ENCODE data around the gene GEMIN4. TPM values are rescaled to one million over a fixed set of nuclear protein-coding genes. Genes with fewer than 3 reads are reported as not detected.

Gene GEMIN4
- total RNA-seq, 1 donor from 2014 or later, result 30.5 TPM

DNA sequence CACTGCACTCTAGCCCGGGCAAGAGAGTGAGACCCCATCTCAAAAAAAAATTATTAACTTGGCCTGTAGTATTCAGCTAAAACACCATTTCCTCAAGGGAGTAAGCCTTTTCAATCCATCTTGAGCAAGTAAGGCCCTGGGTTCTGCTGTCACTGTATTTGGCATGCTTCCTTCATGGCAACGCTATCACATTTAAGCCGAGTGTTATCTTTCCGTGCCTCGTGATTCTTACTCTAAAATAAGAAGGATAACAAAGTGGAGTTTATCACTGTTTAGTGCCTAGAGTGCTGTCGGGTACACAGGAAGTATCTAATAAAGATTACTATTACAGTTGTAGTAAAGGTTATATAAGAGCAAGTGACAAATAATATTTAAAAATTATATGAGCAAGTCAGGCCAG lies 46.2 kb downstream of the GEMIN4 start:
- TF ChIP-seq, protein P1, sequence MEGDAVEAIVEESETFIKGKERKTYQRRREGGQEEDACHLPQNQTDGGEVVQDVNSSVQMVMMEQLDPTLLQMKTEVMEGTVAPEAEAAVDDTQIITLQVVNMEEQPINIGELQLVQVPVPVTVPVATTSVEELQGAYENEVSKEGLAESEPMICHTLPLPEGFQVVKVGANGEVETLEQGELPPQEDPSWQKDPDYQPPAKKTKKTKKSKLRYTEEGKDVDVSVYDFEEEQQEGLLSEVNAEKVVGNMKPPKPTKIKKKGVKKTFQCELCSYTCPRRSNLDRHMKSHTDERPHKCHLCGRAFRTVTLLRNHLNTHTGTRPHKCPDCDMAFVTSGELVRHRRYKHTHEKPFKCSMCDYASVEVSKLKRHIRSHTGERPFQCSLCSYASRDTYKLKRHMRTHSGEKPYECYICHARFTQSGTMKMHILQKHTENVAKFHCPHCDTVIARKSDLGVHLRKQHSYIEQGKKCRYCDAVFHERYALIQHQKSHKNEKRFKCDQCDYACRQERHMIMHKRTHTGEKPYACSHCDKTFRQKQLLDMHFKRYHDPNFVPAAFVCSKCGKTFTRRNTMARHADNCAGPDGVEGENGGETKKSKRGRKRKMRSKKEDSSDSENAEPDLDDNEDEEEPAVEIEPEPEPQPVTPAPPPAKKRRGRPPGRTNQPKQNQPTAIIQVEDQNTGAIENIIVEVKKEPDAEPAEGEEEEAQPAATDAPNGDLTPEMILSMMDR (IDR thresholded peaks at IDR 0.05), result no peak
- ChIA-PET POLR2A (interaction anchor here (1.5 kb wide), 1 partner anchor 8 kb away, joined by 4 read pairs; no protein-coding TSS in a partner anchor), CTCF (no interaction called here)
- no peak overlapping the region for H3K4me3 Mint-ChIP-seq
- no peaks in the 10 kb centered on the region for H3K9me3 Mint-ChIP-seq
- no peak for DNase-seq
- no peaks in the 10 kb centered on the region for H3K27me3 Mint-ChIP-seq
- no peaks in the 10 kb centered on the region for H3K4me1 Mint-ChIP-seq
- no peak for ATAC-seq (ENCODE audit: low read depth)
- H3K36me3 Mint-ChIP-seq (ENCODE audit: low read depth), result peaks cover 51% of the 10 kb centered on the region
- no peak overlapping the region for H3K27ac Mint-ChIP-seq
- intact Hi-C loops (cut with micrococcal nuclease), result no loop called here

DNA sequence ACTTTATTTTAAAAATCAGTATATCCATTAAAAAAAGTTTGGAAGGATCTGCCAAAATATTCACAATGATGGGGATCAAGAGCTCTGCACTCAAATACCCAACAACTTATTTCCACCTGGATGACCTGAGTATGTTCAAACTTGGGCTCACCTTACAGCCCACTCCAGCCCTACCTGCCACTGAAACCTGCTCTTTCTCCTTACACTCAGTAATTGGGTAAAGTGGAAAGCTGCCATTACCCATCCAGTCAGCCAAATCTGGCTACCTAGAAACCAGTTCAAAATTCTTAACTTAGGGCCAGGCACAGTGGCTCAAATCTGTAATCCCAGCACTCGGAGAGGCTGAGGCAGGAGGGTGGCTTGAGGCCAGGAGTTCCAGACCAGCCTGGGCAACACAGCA lies 47.1 kb downstream of the GEMIN4 start:
- POLR2A ChIA-PET, result interaction anchor here (1.5 kb wide), 1 partner anchor 9 kb away, joined by 4 read pairs; no protein-coding TSS in a partner anchor

DNA sequence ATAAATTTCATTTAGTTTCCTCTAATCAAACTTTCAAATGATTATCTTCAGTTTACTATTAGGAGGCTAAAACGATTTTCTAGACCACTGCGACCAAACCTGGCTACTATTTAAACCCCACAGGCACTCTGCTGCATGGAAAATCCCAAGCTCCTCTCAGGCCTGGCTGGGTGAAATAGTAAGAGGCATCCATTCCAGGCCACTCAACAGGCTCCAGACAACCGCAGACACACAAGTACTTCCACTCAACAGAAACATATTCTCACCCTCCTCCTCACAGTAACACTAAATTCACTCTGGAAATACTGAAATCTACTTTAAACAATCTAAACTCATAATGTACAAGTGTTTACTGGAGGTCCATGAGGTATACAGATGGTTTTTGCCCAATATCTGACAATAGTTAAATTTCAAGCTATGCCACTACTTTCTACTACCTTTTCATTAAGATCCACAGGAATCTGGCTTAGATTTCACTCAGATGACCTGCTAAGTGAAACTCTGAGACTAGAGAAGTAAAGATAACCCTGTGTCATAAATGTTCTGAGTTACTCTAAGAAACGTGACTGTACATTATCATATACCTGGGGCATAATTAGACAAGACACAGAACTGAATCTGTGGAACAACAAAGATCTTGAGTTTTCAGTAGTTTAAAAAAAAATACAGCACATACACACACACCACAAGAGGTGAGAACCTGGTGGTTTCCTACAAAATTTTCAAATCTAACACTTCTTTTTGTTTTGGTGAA lies 47.8 kb downstream of the GEMIN4 start:
- Mint-ChIP-seq H3K36me3 (ENCODE audit: low read depth) (peaks cover 46% of the 10 kb centered on the region), H3K4me1 (no peaks in the 10 kb centered on the region), H3K4me3 (no peak overlapping the region), H3K27ac (no peak overlapping the region), H3K9me3 (no peaks in the 10 kb centered on the region), H3K27me3 (no peaks in the 10 kb centered on the region)
- TF ChIP-seq, protein P1 (IDR thresholded peaks at IDR 0.05), result no peak
- intact Hi-C loops (cut with micrococcal nuclease), result loop anchor here (5.0 kb wide), 1 partner anchor 562 kb away; a partner anchor contains a TSS
- CTCF ChIA-PET, result no interaction called here
- ATAC-seq (ENCODE audit: low read depth) (no peak), DNase-seq (no peak)
- POLR2A ChIA-PET, result interaction anchor here (1.5 kb wide), 1 partner anchor 10 kb away, joined by 4 read pairs; no protein-coding TSS in a partner anchor

More for the DNA sequence above, 47.1 kb downstream of the GEMIN4 start:
- peaks cover 49% of the 10 kb centered on the region for H3K36me3 Mint-ChIP-seq (ENCODE audit: low read depth)
- intact Hi-C loops (cut with micrococcal nuclease), result no loop called here
- H3K27ac Mint-ChIP-seq, result no peak overlapping the region
- CTCF ChIA-PET, result no interaction called here
- no peak for DNase-seq
- no peaks in the 10 kb centered on the region for H3K27me3 Mint-ChIP-seq
- no peak for ATAC-seq (ENCODE audit: low read depth)
- TF ChIP-seq, protein P1 (IDR thresholded peaks at IDR 0.05), result no peak
- H3K9me3 Mint-ChIP-seq, result no peaks in the 10 kb centered on the region
- H3K4me3 Mint-ChIP-seq, result no peak overlapping the region
- no peaks in the 10 kb centered on the region for H3K4me1 Mint-ChIP-seq

DNA sequence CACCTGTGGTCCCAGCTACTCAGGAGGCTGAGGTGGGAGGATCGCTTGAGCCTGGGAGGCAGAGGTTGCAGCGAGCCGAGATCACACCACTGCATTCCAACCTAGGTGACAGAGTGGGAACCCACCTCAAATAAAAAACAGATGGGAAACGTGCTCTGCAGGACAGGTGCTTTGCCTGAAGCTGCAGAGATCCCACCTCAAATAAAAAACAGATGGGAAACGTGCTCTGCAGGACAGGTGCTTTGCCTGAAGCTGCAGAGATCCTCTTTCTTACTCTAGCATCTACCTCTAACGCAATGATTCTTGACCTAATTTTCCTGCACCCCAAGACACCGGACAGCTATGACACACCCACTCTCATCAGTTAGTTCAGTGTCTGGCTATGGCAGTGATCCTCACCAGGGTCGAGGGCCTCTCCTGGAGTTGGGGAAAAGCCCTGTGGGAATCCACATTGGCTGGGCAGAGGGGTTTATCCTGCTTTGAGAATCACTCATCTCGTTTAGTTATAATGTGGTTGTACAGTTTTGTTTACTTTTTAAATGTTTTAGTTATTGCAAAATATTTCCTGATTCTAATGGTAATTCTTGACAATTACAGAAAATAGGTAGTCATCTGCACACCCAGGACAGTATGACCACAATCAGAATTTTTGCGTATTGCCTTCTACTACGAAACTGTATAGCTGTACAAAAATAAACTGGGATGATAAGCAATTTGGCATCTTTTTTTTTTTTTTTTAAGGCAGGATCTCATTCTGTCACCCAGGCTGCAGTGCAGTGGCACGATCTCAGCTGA lies 48.8 kb downstream of the GEMIN4 start:
- POLR2A ChIA-PET, result no interaction called here
- peaks cover 37% of the 10 kb centered on the region for H3K36me3 Mint-ChIP-seq (ENCODE audit: low read depth)
- H3K4me3 Mint-ChIP-seq, result no peak overlapping the region
- H3K27me3 Mint-ChIP-seq, result no peaks in the 10 kb centered on the region
- H3K27ac Mint-ChIP-seq, result no peak overlapping the region
- intact Hi-C loops (cut with micrococcal nuclease), result loop anchor here (5.0 kb wide), 1 partner anchor 561 kb away; a partner anchor contains a TSS
- H3K4me1 Mint-ChIP-seq, result no peaks in the 10 kb centered on the region
- CTCF ChIA-PET, result interaction anchor here (5.5 kb wide), 1 partner anchor 292 kb away, joined by 86 read pairs; a partner anchor contains a TSS
- ATAC-seq (ENCODE audit: low read depth) (no peak), DNase-seq (no peak)
- TF ChIP-seq, protein P1 (IDR thresholded peaks at IDR 0.05), result no peak
- H3K9me3 Mint-ChIP-seq, result no peaks in the 10 kb centered on the region
